A673 (cell line): ENCODE data around the gene HTD2.

Experiments used
- CTCF ChIP-seq: fragments of 300-800, 200-600 bp; sonication (generic); conservative IDR thresholded peaks from 2 replicates; pipeline ENCODE4 v1.5.1; 2017; ENCODE audit warnings: low read depth, mild to moderate bottlenecking, antibody characterized with exemption, low read length, moderate library complexity, mixed read lengths
- EZH2 ChIP-seq: fragments of 200-600 bp; sonication (generic); IDR thresholded peaks from 2 replicates; pipeline ENCODE4 v1.6.1; 2017; ENCODE audit warnings: borderline replicate concordance, low read depth, mild to moderate bottlenecking, mixed read lengths, antibody characterized with exemption, low read length; ENCODE audit not compliant: poor library complexity, severe bottlenecking

DNA sequence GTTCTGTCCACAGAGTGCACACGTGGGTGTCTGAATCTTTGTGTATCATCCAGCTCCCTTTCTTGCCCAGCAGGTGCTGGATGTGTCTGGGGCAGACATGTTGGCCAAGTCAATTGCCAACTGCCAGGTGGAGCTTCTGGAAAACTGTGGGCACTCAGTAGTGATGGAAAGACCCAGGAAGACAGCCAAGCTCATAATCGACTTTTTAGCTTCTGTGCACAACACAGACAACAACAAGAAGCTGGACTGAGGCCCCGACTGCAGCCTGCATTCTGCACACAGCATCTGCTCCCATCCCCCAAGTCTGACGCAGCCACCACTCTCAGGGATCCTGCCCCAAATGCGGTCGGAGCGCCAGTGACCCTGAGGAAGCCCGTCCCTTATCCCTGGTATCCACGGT, 12.8 kb upstream of the HTD2 start:
- TF ChIP-seq CTCF: no peak
- TF ChIP-seq EZH2: no peak
